Measurements from ENCODE around the gene DKC1. TPM values are rescaled to one million over a fixed set of nuclear protein-coding genes. Genes with fewer than 3 reads are reported as not detected.

Gene DKC1
- total and polyA plus RNA-seq, 2 of the 13 experiments (the other 11 are each of a cell fraction or from before 2014, with no cell fraction given): 61.6 to 102 TPM

- TF ChIP-seq ERF (CRISPR knock-in tag; IDR thresholded peaks at IDR 0.05) (peak; percentile 44), DMAP1 (CRISPR knock-in tag; IDR thresholded peaks at IDR 0.05) (no peak; the same call in 1 of the 2 replicates), HIVEP1 (CRISPR knock-in tag; IDR thresholded peaks at IDR 0.05) (no peak), HOMEZ (CRISPR knock-in tag; IDR thresholded peaks at IDR 0.05; ENCODE audit: low read depth) (no peak), ZNF275 (CRISPR knock-in tag; IDR thresholded peaks at IDR 0.05; ENCODE audit: borderline replicate concordance) (no peak), NBN (conservative IDR thresholded peaks at IDR 0.05) (no peak), ZNF782 (CRISPR knock-in tag; IDR thresholded peaks at IDR 0.05; ENCODE audit: borderline replicate concordance) (no peak), SRY (CRISPR knock-in tag; IDR thresholded peaks at IDR 0.05) (no peak), ZBTB37 (CRISPR knock-in tag; IDR thresholded peaks at IDR 0.05) (no peak), ZNF589 (CRISPR knock-in tag; conservative IDR thresholded peaks at IDR 0.05) (no peak), SRSF4 (IDR thresholded peaks at IDR 0.05; ENCODE audit: low read depth, low read length, poor library complexity, severe bottlenecking) (no peak), CEBPB (IDR thresholded peaks at IDR 0.05; ENCODE audit: borderline replicate concordance, low read depth, low read length) (peak; percentile 93), KAT8 (CRISPR knock-in tag; IDR thresholded peaks at IDR 0.05) (peak; percentile 36; the same call in 1 of the 2 replicates), RCOR2 (CRISPR knock-in tag; IDR thresholded peaks at IDR 0.05) (no peak), ZFX (CRISPR knock-in tag; IDR thresholded peaks at IDR 0.05; ENCODE audit: low read depth) (peak; percentile 85), ZNF850 (CRISPR knock-in tag; conservative IDR thresholded peaks at IDR 0.05) (no peak), ZNF280D (CRISPR knock-in tag; IDR thresholded peaks at IDR 0.05) (no peak), ZNF672 (CRISPR knock-in tag; IDR thresholded peaks at IDR 0.05) (no peak)
- TF ChIP-seq, protein P1, sequence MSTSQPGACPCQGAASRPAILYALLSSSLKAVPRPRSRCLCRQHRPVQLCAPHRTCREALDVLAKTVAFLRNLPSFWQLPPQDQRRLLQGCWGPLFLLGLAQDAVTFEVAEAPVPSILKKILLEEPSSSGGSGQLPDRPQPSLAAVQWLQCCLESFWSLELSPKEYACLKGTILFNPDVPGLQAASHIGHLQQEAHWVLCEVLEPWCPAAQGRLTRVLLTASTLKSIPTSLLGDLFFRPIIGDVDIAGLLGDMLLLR (CRISPR knock-in tag; IDR thresholded peaks at IDR 0.05): no peak
- TF ChIP-seq, protein P2, sequence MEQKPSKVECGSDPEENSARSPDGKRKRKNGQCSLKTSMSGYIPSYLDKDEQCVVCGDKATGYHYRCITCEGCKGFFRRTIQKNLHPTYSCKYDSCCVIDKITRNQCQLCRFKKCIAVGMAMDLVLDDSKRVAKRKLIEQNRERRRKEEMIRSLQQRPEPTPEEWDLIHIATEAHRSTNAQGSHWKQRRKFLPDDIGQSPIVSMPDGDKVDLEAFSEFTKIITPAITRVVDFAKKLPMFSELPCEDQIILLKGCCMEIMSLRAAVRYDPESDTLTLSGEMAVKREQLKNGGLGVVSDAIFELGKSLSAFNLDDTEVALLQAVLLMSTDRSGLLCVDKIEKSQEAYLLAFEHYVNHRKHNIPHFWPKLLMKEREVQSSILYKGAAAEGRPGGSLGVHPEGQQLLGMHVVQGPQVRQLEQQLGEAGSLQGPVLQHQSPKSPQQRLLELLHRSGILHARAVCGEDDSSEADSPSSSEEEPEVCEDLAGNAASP (CRISPR knock-in tag; IDR thresholded peaks at IDR 0.05; ENCODE audit: borderline replicate concordance): no peak
These were observed at the start of gene DKC1 (continued) for GRCh38 chrX:154762537-154763296.

All from HepG2 (cell line).